GM20000 (cell line): ENCODE measurements around the gene STC2.

Experiments used
- DNase-seq: peaks from one replicate; pipeline ENCODE4 v3.0.0; 2012; ENCODE audit warnings: low spot score
- TF ChIP-seq, protein P1 (sequence below): IDR thresholded peaks from 2 replicates; pipeline ENCODE4 v1.5.1; 2012; ENCODE audit warnings: mild to moderate bottlenecking, control low read depth; ENCODE audit errors: extremely low read depth, missing control alignments

The STC2 gene

GRCh38 chr5:173333925-173334661 lies 5.9 kb upstream of the STC2 start:
- TF ChIP-seq, protein P1, sequence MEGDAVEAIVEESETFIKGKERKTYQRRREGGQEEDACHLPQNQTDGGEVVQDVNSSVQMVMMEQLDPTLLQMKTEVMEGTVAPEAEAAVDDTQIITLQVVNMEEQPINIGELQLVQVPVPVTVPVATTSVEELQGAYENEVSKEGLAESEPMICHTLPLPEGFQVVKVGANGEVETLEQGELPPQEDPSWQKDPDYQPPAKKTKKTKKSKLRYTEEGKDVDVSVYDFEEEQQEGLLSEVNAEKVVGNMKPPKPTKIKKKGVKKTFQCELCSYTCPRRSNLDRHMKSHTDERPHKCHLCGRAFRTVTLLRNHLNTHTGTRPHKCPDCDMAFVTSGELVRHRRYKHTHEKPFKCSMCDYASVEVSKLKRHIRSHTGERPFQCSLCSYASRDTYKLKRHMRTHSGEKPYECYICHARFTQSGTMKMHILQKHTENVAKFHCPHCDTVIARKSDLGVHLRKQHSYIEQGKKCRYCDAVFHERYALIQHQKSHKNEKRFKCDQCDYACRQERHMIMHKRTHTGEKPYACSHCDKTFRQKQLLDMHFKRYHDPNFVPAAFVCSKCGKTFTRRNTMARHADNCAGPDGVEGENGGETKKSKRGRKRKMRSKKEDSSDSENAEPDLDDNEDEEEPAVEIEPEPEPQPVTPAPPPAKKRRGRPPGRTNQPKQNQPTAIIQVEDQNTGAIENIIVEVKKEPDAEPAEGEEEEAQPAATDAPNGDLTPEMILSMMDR: no peak
- no peak for DNase-seq

DNA sequence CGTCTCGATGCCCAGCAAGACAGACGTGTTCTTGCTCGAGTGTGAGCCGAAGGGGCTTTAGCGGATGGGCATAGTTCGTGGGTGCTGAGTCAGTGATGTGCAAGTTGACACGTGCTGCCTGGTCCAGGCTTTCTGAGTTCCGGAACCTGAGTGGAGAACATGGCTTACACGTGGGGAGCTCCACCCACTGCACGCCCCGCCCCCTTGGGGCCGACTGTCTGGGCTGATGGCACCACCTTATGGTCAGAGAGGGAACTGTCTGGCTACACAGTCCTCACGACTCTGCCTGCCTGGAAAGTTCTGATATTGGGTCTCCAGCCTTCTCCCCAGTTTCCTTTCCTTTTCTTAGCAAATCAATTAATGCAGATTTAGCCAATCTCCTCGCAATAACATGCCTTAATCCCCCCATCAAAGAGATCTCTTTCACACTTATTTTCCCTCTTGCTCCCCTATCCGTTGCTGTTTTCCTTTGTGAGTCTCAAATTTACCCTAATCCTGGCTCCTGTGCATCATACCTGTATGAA lies 3.8 kb upstream of the STC2 start:
- TF ChIP-seq, protein P1: peak; percentile 82
- peak; percentile 91 for DNase-seq

DNA sequence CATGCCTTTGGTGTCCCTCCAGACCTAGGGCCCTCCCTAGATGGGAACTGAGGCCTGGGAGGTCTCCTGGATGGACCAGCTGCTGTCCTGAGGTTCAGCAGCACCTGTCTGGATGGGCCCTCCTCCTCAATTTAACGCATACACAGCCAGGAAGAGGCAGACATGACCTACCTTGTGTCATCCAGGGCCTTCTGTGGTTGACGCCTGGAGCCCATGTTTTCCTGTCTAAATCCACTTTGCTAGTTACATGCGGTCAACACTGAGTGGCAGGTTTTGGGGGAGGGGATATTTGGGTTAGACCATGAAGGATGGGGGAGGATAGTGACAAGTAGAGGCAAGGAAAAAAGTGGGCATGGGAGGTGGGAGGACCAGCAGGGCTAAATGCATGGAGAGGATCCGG lies 3.1 kb upstream of the STC2 start:
- TF ChIP-seq, protein P1: no peak

GRCh38 chr5:173330338-173331206 lies 2.4 kb upstream of the STC2 start:
- no peak for DNase-seq
- TF ChIP-seq, protein P1: no peak

More for the DNA sequence above, 3.1 kb upstream of the STC2 start:
- no peak for DNase-seq

GRCh38 chr5:173329491-173330337 lies 1.5 kb upstream of the STC2 start:
- peak; percentile 88 for DNase-seq
- TF ChIP-seq, protein P1: peak; percentile 20

DNA sequence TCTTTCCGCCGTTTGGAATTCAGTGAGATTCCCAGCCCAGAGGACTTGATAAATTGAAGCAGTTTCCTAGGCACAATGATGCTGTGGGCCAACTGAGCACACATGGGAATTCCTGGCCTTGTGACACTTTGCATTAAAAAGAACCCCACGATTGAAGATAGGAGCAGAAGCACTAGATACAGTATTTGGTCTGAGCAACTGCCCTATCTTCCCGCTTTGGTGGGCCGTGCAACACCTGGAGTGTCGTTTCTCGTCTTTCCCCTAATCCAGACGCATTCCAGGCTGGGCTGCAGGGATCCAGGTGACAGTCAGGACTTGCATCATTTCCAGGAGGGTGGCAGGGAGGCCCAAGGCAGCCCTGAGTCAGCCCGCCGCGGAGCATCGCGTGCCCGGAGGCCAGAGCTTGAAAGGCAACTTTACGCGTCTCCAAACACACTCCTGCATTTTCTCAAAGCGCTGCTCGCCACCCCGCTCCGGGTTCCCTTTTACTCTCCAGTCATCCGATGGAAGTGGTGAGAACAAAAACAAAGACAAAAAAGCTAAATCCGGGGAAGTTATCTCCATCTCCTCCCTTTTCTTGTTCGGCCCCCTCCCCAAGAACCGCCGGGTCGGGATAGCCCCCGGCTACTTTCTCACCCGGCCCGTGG lies 753 bp upstream of the STC2 start:
- TF ChIP-seq, protein P1: no peak
- DNase-seq: peak; percentile 51
